Tibial nerve (tissue), 4 donors: ENCODE data around the gene PCSK6. TPM values are rescaled to one million over a fixed set of nuclear protein-coding genes. Genes with fewer than 3 reads are reported as not detected.

Source experiments
- DNase-seq, 2 donors: peaks; one replicate each; pipeline ENCODE4 v3.0.0-alpha.2; 2019; ENCODE audit warnings: low spot score in 2 of 2
- H3K27ac ChIP-seq, 4 donors: fragments of 200-600 bp; sonication (generic) in 3 of 4; one replicate each; pipeline ENCODE4 v1.5.1; 2017 to 2019; ENCODE audit warnings: mild to moderate bottlenecking in 1 of 4
- H3K27me3 ChIP-seq, 2 donors: fragments of 200-600 bp; sonication (generic) in 1 of 2; one replicate each; pipeline versions ENCODE4 v1.5.1 to v1.6.0; 2017 to 2019
- H3K36me3 ChIP-seq, 3 donors: fragments of 200-600 bp; sonication (generic); one replicate each; pipeline ENCODE4 v1.5.1; 2018 to 2019
- H3K4me1 ChIP-seq, 4 donors: fragments of 200-600 bp; sonication (generic) in 3 of 4; one replicate each; pipeline ENCODE4 v1.5.1; 2017 to 2019
- H3K4me3 ChIP-seq, 4 donors: fragments of 200-600 bp; sonication (generic) in 3 of 4; one replicate each; pipeline ENCODE4 v1.5.1; 2017 to 2019; ENCODE audit warnings: mild to moderate bottlenecking in 1 of 4, moderate library complexity in 1 of 4
- H3K9me3 ChIP-seq, 4 donors: fragments of 200-600 bp; sonication (generic) in 3 of 4; one replicate each; pipeline ENCODE4 v1.5.1; 2017 to 2019
- CTCF ChIP-seq, 5 experiments: fragments of 200-600 bp in 3 of 5; fragments of 450-650 bp in 2 of 5; sonication (generic) in 3 of 5; IDR thresholded peaks; one replicate each; pipeline ENCODE4 v1.5.1; 2016 to 2019; ENCODE audit warnings: antibody characterized with exemption in 5 of 5, mild to moderate bottlenecking in 3 of 5, moderate library complexity in 2 of 5
- EP300 ChIP-seq, 2 donors: sonication (generic); formaldehyde crosslinking; IDR thresholded peaks; one replicate each; pipeline ENCODE4 v1.6.1; 2017; ENCODE audit warnings: antibody characterized with exemption in 2 of 2, mild to moderate bottlenecking in 1 of 2
- POLR2A ChIP-seq, 2 donors: fragments of 450-650 bp; IDR thresholded peaks; one replicate each; pipeline ENCODE4 v1.6.1; 2017; ENCODE audit warnings: antibody characterized with exemption in 2 of 2, mild to moderate bottlenecking in 2 of 2, moderate library complexity in 2 of 2
- WGBS, 2 donors: methylation state at CpG; one replicate each; pipeline ENCODE4 v1.1.5; 2018; 5-methylcytosine and 5-hydroxymethylcytosine counted together
- total RNA-seq, 4 donors: library from RNA; depleted of rRNA; stranded (reverse); fragments of >200 nt; gene quantifications; one replicate each; pipeline ENCODE4 v1.1.0, GENCODE V29; 2016

The PCSK6 gene
- total RNA-seq, 4 donors from 2014 or later: 8.5 to 27.0 (median 13.2) TPM

DNA sequence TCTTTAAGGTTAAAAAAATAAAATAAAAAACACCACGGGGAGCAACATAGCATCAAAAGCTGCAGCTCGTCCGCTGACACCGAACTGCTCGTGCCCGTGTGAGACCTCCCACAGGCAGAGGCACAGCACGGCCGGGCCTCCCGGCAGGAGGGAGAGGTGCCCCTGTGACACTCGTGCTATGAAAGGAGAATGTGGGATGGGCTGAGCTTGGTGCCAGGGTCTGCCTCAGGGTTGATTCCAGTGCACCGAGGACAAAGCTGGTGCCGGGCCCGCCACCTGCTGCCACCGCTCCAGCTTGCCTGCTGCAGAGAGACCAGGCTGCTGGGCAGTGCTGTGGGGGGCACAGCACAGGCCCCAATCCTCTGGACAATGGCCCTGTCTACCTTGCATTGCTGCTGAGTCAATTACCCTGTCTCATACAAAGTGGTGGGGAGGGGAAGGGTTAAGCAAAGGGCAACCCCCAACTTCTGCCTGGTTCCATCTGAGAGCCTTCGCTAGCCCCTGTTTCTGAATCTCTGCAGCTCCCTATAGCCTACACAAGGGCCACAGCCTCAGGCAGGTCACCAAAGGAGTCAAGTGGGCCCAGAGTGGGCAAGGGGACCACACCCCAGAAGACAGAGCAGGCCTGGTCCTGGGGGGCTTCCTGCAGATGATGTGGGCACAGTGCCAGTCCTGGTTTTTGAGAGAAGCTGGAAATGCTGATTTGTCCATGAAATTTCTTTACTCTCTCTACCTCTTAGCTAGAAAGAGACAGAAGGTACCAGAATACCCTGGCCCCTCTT lies 120.5 kb downstream of the PCSK6 start:
- Histone ChIP-seq H3K27me3 (no peaks in the 10 kb centered on the region), H3K36me3 (no peaks in the 10 kb centered on the region), H3K4me3 (no peak overlapping the region), H3K9me3 (peaks cover 0 to 13% (median 0%) of the 10 kb centered on the region in 4 donors), H3K4me1 (peaks cover 0 to 33% (median 8%) of the 10 kb centered on the region in 4 donors), H3K27ac (peak overlapping the region in 2 of 4 donors; percentile 28 to 48)
- TF ChIP-seq POLR2A (IDR thresholded peaks at IDR 0.05): no peak
- no peak for TF ChIP-seq CTCF (IDR thresholded peaks at IDR 0.05)
- no peak for TF ChIP-seq EP300 (IDR thresholded peaks at IDR 0.05)
- DNase-seq: no peak
- 71% methylated on average over 14 to 15 of the region's 15 CpGs for WGBS, 2 donors

DNA sequence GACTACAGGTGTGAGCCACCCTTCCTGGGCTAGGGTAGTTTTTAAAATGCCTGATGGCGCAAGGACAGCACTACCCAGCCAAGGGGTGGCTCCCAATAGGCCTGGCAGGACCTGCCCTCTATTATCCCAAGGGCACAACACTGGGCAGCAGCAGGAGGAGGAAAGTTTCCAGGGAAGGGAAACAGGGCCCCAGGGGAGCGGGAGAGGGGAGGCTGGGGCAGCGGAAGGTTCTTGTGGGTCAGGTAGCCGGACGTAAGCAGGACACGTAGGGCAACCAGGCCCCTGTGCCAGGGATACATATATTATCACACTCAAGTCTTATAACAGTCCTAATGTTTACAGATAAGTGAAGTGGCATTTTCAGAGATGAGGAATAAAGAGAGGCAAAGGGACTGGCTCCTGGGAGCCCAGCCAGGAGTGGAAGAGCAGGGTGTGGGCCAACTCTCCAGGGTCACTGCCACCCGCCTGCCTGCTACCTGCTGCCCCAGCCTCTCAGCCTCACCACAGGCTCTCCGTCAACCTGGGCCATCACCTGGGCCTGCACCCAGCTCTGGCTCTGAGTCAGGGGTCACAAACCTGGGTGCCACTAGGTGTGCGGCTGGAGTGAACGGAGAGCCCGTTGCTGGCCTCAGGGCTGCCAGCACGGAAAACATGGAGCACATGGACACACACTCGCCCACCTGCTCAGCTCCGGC lies 121.3 kb downstream of the PCSK6 start:
- WGBS, 2 donors: 89 to 91% methylated on average over 14 of the region's 14 CpGs
- Histone ChIP-seq H3K36me3 (no peaks in the 10 kb centered on the region), H3K27me3 (no peaks in the 10 kb centered on the region), H3K27ac (peak overlapping the region in 2 of 4 donors; percentile 28 to 48), H3K4me3 (no peak overlapping the region), H3K9me3 (peaks cover 0 to 13% (median 0%) of the 10 kb centered on the region in 4 donors), H3K4me1 (peaks cover 0 to 33% (median 8%) of the 10 kb centered on the region in 4 donors)
- no peak for DNase-seq
- TF ChIP-seq CTCF (IDR thresholded peaks at IDR 0.05) (no peak), EP300 (IDR thresholded peaks at IDR 0.05) (no peak), POLR2A (IDR thresholded peaks at IDR 0.05) (no peak)

GRCh38 chr15:101366853-101367252 lies 122.7 kb downstream of the PCSK6 start:
- no peaks in the 10 kb centered on the region for H3K36me3 ChIP-seq

DNA sequence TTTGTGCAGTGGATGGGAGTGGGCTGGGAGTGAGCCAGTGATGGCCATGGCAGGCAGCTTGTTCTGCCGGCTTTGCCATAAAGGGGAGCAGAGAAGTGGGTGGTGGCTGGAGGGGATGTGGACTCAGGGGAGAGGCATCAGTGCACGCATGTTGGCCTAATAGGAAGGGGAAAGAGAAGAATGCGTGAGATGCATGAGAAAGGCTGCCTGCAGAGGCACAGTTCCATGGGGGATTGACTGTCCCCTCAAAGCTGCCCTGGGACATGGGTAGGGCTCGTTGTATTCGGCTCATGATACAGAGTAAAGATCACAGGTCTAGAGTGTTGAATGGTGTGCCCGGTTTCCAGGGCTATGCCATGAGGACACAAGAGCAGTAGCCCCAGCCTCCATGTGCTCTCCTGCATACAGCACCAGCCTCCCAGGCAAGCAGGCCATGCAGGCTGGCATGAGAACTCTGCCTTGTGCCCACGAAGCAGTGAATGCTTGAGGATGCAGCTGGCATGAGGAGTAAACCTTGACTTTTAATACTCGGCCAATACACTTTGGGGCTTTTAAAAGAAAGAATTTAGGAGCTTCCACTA lies 126.4 kb downstream of the PCSK6 start:
- Histone ChIP-seq H3K27me3 (no peaks in the 10 kb centered on the region), H3K27ac (no peak overlapping the region), H3K4me3 (no peak overlapping the region), H3K36me3 (no peaks in the 10 kb centered on the region), H3K4me1 (no peaks in the 10 kb centered on the region), H3K9me3 (peaks cover 0 to 13% (median 0%) of the 10 kb centered on the region in 4 donors)
- TF ChIP-seq POLR2A (IDR thresholded peaks at IDR 0.05) (no peak), CTCF (IDR thresholded peaks at IDR 0.05) (no peak), EP300 (IDR thresholded peaks at IDR 0.05) (no peak)
- no peak for DNase-seq
- 87 to 88% methylated on average over 8 of the region's 8 CpGs for WGBS, 2 donors

More at GRCh38 chr15:101366853-101367252, 122.7 kb downstream of the PCSK6 start:
- Histone ChIP-seq H3K4me3 (no peak overlapping the region), H3K27me3 (no peaks in the 10 kb centered on the region), H3K4me1 (peaks cover 0 to 20% (median under 1%) of the 10 kb centered on the region in 4 donors), H3K27ac (no peak overlapping the region), H3K9me3 (peaks cover 0 to 13% (median 0%) of the 10 kb centered on the region in 4 donors)
- WGBS, 2 donors: 28 to 47% methylated on average over 3 of the region's 3 CpGs
- no peak for DNase-seq
- no peak for TF ChIP-seq CTCF (IDR thresholded peaks at IDR 0.05)

DNA sequence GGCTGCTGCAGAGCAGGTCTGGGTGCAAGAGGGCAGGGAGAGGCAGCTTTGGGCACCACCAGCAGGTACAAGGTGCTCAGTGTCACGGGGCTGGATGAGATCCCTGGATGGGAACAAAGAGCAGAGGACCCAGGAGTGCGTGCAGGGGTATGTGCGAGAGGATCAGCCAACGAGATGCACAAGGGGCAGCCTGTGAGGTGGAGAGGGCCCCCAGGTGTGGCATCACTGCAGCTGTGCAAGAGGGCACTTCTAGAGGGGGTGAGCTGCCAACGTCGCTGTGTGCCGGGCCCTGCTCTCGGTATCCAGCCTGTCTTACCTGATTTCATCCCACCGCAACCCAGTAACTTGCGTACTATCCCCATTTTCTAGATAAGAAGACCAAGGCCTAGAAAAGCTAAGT lies 127.1 kb downstream of the PCSK6 start:
- Histone ChIP-seq H3K9me3 (peaks cover 0 to 13% (median 0%) of the 10 kb centered on the region in 4 donors), H3K36me3 (no peaks in the 10 kb centered on the region), H3K27ac (no peak overlapping the region), H3K4me3 (no peak overlapping the region), H3K4me1 (no peaks in the 10 kb centered on the region), H3K27me3 (no peaks in the 10 kb centered on the region)
- WGBS, 2 donors: 95 to 97% methylated on average over 10 of the region's 10 CpGs
- TF ChIP-seq POLR2A (IDR thresholded peaks at IDR 0.05) (no peak), CTCF (IDR thresholded peaks at IDR 0.05) (no peak), EP300 (IDR thresholded peaks at IDR 0.05) (no peak)
- no peak for DNase-seq
